ENCODE data around the gene TMEM192.
"Not testable (repeated sequence)": the region's sequence is repeated elsewhere in the genome, so short reads cannot be mapped to it uniquely, and the experiment has no call there.

TMEM192 gene

DNA sequence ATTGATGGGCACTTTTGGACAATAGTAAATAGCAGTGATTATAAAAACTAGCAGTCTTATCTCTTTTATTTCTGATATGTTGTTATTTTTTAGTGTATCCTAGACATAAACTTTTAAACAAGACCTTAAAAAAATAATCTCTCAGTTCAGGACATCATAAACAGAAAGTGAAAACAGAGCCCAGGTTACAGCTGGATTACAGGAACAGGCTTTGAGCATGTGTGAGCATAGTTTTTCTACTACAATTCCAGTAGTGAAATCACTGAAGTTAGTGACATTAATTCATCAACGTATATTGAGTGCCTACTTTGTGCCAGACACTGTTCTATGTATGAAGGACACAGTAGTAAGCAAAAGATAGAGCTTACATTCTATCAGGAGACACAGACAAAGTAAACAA is 42.1 kb downstream of the TMEM192 start:
- Mint-ChIP-seq H3K4me1 (ENCODE audit: low read depth) (peaks cover 6% of the 10 kb centered on the region), H3K4me3 (no peak overlapping the region), H3K27me3 (ENCODE audit: low read depth) (no peaks in the 10 kb centered on the region), H3K36me3 (ENCODE audit: low read depth) (no peaks in the 10 kb centered on the region), H3K27ac (no peak overlapping the region), H3K9me3 (no peaks in the 10 kb centered on the region)

DNA sequence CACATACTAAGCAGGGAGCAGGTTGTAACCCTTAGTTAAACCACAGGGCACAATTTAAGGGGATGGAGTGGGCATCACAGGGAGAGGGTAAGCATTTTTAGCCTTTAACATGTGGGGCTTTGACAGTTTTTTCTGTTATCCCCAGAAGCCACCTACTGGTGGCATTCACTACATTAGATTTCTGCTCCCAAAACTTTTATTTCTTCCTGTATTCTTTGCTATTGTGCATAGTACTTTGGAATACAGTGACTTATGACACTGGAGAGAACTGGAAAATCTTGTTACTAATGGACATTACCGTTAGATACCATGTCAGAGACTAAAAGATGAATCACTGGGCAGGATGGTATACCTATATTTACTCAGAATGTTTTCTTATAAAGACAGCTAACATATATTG is 51.7 kb downstream of the TMEM192 start:
- no peaks in the 10 kb centered on the region for H3K27me3 Mint-ChIP-seq (ENCODE audit: low read depth)
- no peaks in the 10 kb centered on the region for H3K36me3 Mint-ChIP-seq (ENCODE audit: low read depth)
- H3K9me3 Mint-ChIP-seq: no peaks in the 10 kb centered on the region
- H3K4me1 Mint-ChIP-seq (ENCODE audit: low read depth): no peaks in the 10 kb centered on the region
- no peak overlapping the region for H3K27ac Mint-ChIP-seq
- H3K4me3 Mint-ChIP-seq: no peak overlapping the region

DNA sequence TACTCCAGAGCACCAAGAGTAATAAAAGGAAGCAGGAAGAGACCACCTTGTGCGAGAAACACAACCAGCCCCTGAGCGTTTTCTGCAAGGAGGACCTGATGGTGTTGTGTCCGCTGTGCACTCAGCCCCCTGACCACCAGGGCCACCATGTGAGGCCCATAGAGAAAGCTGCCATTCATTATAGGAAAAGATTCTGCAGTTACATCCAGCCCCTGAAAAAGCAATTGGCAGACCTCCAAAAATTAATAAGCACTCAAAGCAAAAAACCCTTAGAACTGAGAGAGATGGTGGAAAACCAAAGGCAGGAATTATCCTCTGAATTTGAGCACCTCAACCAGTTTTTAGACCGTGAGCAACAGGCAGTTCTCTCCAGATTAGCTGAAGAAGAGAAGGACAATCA is 53.3 kb downstream of the TMEM192 start:
- no peaks in the 10 kb centered on the region for H3K9me3 Mint-ChIP-seq
- H3K27me3 Mint-ChIP-seq (ENCODE audit: low read depth): no peaks in the 10 kb centered on the region
- no peaks in the 10 kb centered on the region for H3K36me3 Mint-ChIP-seq (ENCODE audit: low read depth)
- H3K27ac Mint-ChIP-seq: no peak overlapping the region
- no peaks in the 10 kb centered on the region for H3K4me1 Mint-ChIP-seq (ENCODE audit: low read depth)
- no peak overlapping the region for H3K4me3 Mint-ChIP-seq

DNA sequence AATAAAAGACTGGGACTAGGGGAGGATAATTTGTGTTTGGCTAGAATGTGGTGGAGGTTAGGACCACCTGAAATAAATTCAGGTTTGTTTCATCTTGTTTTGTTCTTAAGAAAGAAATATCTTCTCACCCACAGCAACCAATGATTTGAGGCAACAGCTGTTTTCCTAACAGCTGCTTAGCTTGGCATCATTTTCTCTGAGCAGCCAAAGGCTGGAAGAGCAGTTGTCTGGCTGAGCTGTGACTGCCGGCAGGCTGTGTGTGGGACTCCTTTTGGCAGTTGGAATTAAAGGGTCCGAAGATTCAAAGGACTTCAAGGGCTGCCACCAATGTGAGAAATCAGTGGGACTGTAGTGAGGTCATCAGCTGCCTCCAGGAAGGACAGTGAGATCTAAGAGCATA is 54.0 kb downstream of the TMEM192 start:
- no peaks in the 10 kb centered on the region for H3K4me1 Mint-ChIP-seq (ENCODE audit: low read depth)
- no peaks in the 10 kb centered on the region for H3K36me3 Mint-ChIP-seq (ENCODE audit: low read depth)
- H3K27me3 Mint-ChIP-seq (ENCODE audit: low read depth): no peaks in the 10 kb centered on the region
- H3K9me3 Mint-ChIP-seq: no peaks in the 10 kb centered on the region
- no peak overlapping the region for H3K27ac Mint-ChIP-seq
- no peak overlapping the region for H3K4me3 Mint-ChIP-seq

DNA sequence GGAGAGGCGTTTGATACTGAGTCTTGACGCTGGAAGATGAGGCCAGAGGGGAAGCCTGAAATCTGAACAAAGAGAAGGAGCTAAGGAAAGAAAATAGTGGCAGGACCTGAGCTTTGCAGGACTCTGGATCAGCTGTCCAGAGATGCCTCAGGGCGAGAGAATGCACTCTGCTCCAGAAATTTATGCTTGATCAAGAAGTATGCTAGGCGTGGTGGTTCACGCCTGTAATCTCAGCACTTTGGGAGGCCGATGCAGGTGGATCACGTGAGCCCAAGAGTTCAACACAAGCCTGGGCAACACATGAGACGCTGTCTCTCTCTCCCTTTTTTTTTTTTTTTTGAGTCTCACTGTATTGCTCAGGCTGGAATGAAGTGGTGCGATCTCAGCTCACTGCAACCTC is 57.1 kb downstream of the TMEM192 start:
- Mint-ChIP-seq H3K36me3 (ENCODE audit: low read depth) (no peaks in the 10 kb centered on the region), H3K27me3 (ENCODE audit: low read depth) (no peaks in the 10 kb centered on the region), H3K4me3 (no peak overlapping the region), H3K4me1 (ENCODE audit: low read depth) (no peaks in the 10 kb centered on the region), H3K27ac (no peak overlapping the region), H3K9me3 (no peaks in the 10 kb centered on the region)

DNA sequence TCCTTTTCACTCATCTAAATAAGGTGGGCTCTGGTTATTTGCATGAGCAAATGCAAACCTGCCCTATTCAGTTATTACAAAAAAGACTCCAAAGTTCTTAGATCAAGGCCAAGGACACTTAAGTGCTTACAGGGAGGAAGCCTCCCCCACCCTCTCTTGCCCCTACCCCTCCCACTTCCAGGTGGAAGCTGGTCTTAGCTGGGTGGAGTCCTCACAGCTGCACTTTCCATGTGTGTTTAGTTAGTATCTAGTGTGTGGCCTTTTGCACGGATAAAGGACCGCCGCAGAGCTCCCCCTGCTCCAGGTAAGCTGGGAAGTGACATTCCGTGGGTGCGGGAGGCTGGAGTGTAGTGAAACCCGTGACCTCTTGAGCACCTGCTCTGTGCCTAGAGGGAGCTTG is 59.0 kb downstream of the TMEM192 start, which contains the start of gene TRIM75:
TSS of gene TRIM75 (plus strand) at position 222 of the 400 bp plus-strand sequence. CDS start 5,282 bp downstream, outside the sequence.
- no peaks in the 10 kb centered on the region for H3K4me1 Mint-ChIP-seq (ENCODE audit: low read depth)
- H3K27me3 Mint-ChIP-seq (ENCODE audit: low read depth): no peaks in the 10 kb centered on the region
- no peaks in the 10 kb centered on the region for H3K36me3 Mint-ChIP-seq (ENCODE audit: low read depth)
- H3K27ac Mint-ChIP-seq: no peak within 1 kb of the TSS
- H3K4me3 Mint-ChIP-seq: no peak within 1 kb of the TSS
- H3K9me3 Mint-ChIP-seq: no peaks in the 10 kb centered on the region

DNA sequence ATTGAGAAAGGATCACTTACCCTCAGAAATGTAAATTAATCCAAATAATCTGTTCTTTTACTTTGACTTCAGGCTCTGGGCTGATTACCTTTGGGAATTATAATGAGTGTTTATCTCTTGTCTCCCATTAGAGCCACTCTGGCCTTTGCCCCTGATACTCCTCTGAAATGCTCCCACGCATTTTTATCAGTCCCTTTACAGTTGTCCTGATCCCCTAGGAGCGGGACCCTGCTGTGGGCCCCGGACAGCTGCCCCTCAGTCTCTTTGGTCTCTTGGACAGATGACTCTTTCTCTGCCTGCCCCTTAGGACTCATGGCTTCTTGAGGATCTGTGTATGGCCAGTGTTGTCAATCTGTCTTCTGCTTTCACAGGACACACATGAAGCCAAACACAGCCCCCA is 60.0 kb downstream of the TMEM192 start:
- Mint-ChIP-seq H3K27ac (no peak overlapping the region), H3K4me3 (no peak overlapping the region), H3K27me3 (ENCODE audit: low read depth) (no peaks in the 10 kb centered on the region), H3K4me1 (ENCODE audit: low read depth) (no peaks in the 10 kb centered on the region), H3K36me3 (ENCODE audit: low read depth) (no peaks in the 10 kb centered on the region), H3K9me3 (no peaks in the 10 kb centered on the region)

DNA sequence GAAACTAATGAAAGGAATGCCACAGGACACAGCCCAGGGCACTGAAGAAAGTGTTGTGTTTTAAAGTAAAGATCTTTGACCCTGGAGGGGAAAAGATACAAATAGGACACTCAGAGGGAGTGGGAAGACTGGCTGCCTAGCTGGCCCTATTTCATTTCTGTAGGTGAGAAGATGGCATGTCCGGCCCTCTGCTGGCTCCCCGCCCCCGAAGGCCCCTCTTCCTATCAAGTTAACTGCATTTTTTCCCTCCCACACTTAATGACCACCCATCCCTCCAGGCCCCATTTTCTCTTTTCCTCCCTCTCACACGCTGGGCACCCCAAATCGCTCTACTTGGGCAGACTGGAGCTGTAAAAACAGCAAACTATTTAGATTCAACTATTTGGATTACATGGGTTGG is 64.5 kb downstream of the TMEM192 start:
- Mint-ChIP-seq H3K4me1 (ENCODE audit: low read depth) (no peaks in the 10 kb centered on the region), H3K27ac (no peak overlapping the region), H3K27me3 (ENCODE audit: low read depth) (peaks cover 5% of the 10 kb centered on the region), H3K36me3 (ENCODE audit: low read depth) (no peaks in the 10 kb centered on the region), H3K4me3 (no peak overlapping the region), H3K9me3 (no peaks in the 10 kb centered on the region)

DNA sequence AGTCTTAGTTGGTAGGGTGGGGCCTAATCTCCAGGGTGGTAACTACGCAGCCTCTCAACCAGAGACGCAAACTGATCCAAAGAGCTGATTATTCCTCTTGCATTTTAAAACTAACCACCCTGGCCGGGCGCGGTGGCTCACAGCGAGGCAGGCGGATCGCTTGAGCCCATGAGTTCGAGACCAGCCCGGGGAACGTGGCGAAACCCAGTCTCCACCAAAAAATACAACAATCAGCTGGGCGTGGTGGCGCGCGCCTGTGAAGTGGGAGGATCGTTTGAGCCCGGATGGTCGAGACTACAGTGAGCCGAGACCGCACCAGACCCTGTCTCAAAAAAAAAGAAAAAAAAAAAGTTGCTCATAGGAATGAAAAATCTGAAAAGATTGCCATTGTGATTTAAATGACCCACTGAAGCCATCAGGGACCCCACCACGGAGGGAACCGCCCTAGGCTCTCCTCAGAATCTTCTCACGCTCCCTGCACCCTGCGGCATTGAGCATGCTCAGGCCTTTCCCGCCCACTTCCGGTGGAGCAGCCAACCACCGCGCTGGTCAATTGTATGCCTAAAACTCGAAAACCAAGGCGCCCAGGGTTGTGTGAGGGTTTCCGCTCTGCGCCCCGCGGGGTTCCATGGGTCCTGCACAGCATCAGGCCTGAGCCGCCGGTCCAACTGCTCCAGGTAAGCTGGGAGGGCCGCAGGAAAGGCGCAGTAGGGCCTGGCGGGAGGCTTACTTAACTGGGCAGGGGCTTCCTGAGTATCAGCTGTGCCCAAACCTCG is 81.0 kb downstream of the TMEM192 start, which contains the start of gene TRIM60:
TSS of gene TRIM60 (plus strand) at position 564 of the 776 bp plus-strand sequence. CDS start 8,074 bp downstream, outside the sequence.
- Mint-ChIP-seq H3K27ac (no peak within 1 kb of the TSS), H3K4me3 (no peak within 1 kb of the TSS), H3K4me1 (ENCODE audit: low read depth) (no peaks in the 10 kb centered on the region), H3K36me3 (ENCODE audit: low read depth) (no peaks in the 10 kb centered on the region), H3K9me3 (no peaks in the 10 kb centered on the region), H3K27me3 (ENCODE audit: low read depth) (peaks cover 2% of the 10 kb centered on the region)

DNA sequence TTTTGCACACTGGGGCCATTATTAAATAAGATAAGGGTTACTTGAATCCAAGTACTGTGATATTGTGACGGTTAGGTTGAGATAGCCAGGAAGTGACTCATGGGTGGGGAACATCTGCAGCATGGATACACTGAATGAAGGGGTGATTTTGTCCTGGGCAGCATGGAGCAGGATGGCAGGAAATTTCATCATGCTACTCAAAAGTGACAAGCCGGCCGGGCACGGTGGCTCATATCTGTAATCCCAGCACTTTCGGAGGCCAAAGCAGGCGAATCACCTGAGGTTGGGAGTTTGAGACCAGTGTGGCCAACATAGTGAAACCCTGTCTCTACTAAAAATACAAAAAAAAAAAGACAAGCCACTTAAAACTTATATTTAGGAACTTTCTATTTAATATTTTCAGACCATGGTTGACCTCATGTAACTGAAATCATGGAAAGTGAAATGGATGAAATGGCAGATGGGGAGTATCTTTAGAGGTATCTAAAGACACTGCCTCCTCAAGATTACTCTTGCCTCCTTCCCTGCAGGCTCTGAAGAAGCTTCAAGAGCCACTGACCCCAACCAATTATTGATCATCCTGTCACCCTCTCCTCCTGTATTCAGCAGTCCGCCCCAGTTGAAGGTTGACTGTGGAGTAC is 84.8 kb downstream of the TMEM192 start:
- no peak overlapping the region for H3K27ac Mint-ChIP-seq
- no peaks in the 10 kb centered on the region for H3K9me3 Mint-ChIP-seq
- no peaks in the 10 kb centered on the region for H3K4me1 Mint-ChIP-seq (ENCODE audit: low read depth)
- H3K4me3 Mint-ChIP-seq: no peak overlapping the region
- H3K27me3 Mint-ChIP-seq (ENCODE audit: low read depth): peaks cover 7% of the 10 kb centered on the region
- H3K36me3 Mint-ChIP-seq (ENCODE audit: low read depth): no peaks in the 10 kb centered on the region

DNA sequence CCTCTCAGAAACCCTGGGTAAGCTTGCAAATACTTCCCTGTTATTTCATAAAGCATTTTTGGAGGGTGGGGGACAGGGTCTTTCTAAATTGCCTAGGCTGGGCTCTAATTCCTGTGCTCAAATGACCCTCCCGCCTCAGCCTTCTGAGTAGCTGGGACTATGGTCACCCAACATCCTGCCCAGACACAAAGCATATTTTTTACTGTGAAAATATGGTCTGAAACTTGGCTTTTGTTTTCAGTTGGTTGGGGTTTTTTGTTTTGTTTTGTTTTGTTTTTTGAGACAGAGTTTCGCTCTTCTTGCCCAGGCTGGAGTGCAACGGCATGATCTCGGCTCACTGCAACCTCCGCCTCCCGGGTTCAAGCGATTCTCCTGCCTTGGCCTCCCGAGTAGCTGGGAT is 86.9 kb downstream of the TMEM192 start:
- H3K4me1 Mint-ChIP-seq (ENCODE audit: low read depth); H3K9me3 Mint-ChIP-seq; H3K27me3 Mint-ChIP-seq (ENCODE audit: low read depth); H3K4me3 Mint-ChIP-seq; H3K36me3 Mint-ChIP-seq (ENCODE audit: low read depth); H3K27ac Mint-ChIP-seq: not testable (repeated sequence)

Measured in T-helper 1 cell treated with Interleukin-12 subunit alpha and Interleukin-12 subunit beta and Interleukin-4 antibody, amounts not matched to agents 30 μg/mL and 1 μg/mL, for 36 hours (primary cell).